Right ventricle myocardium inferior (tissue), 1 donor: ENCODE data around the gene CAPN1. TPM values are rescaled to one million over a fixed set of nuclear protein-coding genes. Genes with fewer than 3 reads are reported as not detected.

Experiments
- ATAC-seq: fragments of 200-7000 bp; cut with Tn5 transposase; one replicate; pipeline ENCODE4 v1.9.1; 2020; ENCODE audit warnings: mild to moderate bottlenecking, moderate library complexity
- DNase-seq: peaks from one replicate; pipeline ENCODE4 v3.0.0; 2021; ENCODE audit errors: missing footprints
- intact Hi-C: fragments of 100-400 bp; cut with DNase I; formaldehyde crosslinking; loops from one replicate; pipeline ENCODE4 v1.11.0; 2022
- total RNA-seq: library from RNA; stranded (reverse); fragmentation: NEBNext Ultra II Directional; extraction: Animal tissue kit (Norgen Biotek cat#: 25700); gene quantifications from one replicate; pipeline ENCODE4 v1.2.1, GENCODE V29; 2021
- donor health status: DM: no; HTN: yes; CAD: no; lungs with severe emphysema.

Gene CAPN1
- total RNA-seq, 1 donor from 2014 or later = 82.9 TPM

DNA sequence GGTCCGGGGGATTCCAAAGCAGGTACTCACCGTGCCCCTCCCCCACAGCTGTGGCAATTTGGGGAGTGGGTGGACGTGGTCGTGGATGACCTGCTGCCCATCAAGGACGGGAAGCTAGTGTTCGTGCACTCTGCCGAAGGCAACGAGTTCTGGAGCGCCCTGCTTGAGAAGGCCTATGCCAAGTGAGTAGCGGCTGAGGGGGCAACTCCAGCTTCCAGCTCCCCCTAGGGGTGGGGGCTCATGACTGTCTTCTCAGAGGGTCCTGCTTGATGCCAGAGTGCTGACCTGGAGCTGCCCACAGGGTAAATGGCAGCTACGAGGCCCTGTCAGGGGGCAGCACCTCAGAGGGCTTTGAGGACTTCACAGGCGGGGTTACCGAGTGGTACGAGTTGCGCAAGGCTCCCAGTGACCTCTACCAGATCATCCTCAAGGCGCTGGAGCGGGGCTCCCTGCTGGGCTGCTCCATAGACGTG, 4.2 kb downstream of the CAPN1 start:
- peak; percentile 73 for DNase-seq
- no peak for ATAC-seq
- intact Hi-C loops = no loop called here

DNA sequence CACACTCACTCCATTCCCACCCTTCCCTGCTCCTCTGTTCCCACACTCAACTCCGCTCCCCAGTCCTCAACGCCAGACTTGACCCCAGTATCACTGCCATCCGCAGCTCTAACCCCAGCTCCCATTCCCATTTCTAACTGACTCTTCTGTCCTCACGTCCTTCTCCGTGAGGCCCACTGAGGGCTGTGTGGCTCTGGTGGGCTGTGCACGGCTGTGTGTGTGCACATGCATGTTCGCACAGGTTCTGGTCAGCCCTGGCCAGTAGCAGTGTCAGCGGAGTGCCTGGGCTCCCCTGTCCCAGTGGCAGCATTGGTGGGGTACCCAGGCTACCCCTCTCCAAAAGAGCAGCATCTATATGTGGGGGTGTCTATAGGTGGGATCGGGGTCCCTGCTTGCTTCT, 5.0 kb downstream of the CAPN1 start:
- intact Hi-C loops = no loop called here

DNA sequence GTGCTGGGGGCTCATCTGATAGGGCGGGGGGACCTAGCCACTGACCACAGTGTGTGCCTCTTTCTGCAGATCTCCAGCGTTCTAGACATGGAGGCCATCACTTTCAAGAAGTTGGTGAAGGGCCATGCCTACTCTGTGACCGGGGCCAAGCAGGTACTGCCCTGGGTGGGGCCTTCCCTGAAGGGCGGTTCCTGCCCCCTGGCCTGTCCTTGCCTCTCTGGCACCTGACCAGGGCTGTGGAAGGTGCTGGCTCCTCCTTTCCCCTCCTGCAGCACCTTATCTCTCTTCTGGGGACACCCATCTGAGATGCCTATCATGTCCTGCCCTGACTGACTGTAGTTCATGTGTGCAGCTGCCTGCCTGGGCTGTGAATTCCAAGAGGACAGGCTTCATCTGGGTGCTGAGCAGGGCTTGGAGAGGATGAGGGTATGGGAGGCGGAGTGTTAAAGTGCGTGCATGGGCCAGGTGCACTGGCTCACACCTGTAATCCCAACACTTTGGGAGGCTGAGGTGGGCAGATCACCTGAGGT, 5.5 kb downstream of the CAPN1 start:
- DNase-seq = no peak
- intact Hi-C loops = no loop called here
- ATAC-seq = no peak

More for the DNA sequence above, 5.0 kb downstream of the CAPN1 start:
- ATAC-seq (no peak), DNase-seq (no peak)

DNA sequence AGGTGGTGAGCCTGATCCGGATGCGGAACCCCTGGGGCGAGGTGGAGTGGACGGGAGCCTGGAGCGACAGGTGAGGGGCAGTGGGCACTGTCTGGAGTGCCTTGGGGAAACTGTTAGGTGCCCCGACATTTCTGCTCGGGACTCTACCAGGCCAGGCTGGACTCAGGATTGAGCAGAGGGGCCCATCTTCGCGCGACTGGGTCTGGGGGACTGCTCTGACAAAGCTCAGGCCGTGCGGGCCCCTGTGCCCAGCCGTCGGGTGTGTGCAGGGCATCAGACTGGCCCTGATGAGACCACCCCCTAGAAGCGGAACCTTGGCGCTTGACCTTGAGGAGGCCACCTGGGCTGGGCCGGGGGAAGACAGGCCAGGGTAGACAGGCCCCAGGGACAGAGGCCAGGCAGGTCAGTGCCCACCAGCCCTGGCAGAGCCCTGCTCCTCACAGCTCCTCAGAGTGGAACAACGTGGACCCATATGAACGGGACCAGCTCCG, 6.3 kb downstream of the CAPN1 start:
- no peak for ATAC-seq
- no peak for DNase-seq
- intact Hi-C loops = no loop called here

DNA sequence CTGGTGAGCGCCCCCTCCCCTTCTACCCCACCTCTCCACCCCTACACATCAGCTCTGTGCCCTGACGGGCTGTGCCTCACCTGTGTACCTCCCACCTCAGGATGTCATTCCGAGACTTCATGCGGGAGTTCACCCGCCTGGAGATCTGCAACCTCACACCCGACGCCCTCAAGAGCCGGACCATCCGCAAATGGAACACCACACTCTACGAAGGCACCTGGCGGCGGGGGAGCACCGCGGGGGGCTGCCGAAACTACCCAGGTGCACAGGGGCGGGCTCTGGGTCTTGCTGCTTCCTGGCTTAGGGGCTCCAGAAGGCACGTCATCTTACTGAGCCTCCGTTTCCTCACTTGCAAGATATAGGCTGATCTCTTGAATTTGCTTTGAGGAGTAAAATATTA, 6.8 kb downstream of the CAPN1 start:
- DNase-seq (no peak), ATAC-seq (no peak)
- intact Hi-C loops = no loop called here

DNA sequence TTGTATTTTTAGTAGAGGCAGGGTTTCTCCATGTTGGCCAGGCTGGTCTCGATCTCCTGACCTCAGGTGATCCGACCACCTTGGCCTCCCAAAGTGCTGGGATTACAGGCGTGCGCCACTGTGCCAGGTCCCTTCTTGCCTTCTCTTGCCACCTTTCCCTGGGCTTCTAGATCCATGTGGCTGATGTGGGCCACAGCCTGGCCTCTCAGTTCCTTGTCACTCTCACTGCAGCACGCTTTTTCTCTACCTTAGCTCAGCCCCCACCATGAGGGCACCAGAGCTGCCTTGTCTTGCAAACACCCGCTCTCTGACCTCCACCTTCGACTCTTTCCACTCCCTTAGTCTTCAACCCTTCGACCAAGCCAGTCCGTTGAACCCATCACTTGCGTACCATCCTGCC, 7.5 kb downstream of the CAPN1 start:
- DNase-seq = no peak
- no peak for ATAC-seq
- intact Hi-C loops = no loop called here

DNA sequence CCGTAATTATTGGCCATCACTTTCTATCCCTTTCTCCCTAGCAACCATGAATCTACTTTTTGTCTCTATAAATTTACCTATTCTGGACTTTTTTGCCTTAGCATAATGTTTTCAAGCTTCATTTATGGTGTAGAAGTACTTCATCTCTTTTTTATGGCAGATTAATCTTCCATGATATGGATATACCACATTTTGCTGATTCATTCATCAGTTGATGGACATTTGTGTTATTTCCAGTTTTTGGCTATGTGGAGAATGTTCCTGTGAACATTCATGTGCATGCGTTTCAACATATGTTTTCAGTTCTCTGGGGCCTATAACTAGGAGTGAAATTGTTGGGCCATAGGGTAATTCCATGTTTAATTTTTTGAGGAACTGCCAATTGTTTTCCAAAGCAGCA, 12.8 kb downstream of the CAPN1 start:
- ATAC-seq (no peak), DNase-seq (no peak)
- intact Hi-C loops = no loop called here

DNA sequence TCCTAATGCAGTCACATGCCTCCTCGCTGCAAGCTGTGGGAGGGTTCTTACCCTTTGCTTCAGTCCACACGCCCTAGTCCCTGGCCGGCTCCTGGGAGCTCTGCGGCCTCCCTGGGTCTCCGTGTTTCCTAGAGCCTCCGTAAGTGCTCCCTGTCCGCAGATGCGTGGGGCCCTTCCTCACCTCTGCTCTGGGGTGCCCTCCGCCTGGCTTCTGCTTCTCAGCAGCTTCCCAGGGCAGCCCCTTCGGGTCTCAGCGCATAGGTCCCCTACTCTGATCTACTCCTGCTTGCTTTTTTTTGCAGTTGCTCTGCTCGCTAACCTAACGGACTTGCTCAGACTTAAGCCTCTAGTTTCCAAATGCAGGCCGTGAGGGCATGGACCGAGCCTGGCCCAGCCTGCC, 22.4 kb downstream of the CAPN1 start:
- DNase-seq (no peak), ATAC-seq (no peak)
- intact Hi-C loops = no loop called here

DNA sequence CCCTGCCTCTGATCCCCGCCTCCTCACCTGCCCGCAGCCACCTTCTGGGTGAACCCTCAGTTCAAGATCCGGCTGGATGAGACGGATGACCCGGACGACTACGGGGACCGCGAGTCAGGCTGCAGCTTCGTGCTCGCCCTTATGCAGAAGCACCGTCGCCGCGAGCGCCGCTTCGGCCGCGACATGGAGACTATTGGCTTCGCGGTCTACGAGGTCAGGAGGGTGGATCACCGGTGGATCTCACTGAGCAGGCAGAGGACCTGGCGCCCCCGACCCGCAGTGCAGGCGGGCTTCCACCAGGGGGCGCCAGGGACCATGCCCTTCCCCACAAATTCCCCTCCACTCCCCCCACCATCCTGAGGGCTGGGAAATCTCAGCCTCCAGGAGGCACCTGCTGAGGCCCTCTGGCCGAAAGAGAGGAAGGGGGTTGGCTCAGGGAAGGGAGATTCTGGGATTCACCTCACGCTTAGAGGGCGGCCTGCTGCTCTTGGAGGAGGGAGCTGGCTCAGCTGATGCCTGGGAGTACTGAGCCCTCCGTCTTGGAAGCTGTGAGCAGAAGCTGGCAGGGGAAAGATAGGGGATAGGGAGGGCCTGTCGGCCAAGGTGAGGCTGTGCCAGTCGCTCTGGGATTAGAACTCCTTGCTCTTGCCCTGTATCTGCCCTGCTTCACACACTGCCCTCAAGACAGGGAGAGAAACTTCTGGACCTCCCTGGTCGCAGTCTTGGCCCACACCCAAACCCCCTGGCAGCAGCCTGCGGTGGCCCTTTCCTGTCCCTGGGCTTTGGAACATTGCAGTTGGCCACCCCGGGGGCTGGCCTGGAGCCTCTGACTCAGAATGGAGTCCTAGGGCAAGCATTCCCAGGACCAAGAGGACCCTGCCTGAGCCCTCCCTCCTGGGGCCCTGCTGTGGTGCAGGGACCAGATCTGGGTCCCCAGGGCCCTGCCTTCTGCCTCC, 23.2 kb downstream of the CAPN1 start:
- DNase-seq = no peak
- intact Hi-C loops = no loop called here
- ATAC-seq = peak; percentile 29

DNA sequence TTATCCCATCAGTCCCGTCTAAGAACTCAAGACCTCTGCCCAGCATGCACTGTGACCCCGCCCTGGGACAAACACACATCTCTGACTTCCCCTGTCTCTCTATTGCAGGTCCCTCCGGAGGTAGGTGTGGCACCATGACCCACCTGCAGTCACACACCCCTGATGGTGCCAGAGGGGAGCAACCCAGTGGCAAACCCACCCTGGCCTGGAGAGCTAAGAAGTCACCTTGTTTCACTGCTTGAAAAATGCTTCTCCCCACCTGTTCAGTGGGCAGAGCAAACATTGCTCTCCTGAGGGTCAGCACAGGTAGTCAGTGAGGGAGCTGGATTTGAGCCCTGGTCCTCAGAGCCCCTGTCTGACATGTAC, 23.9 kb downstream of the CAPN1 start:
- ATAC-seq = no peak
- DNase-seq = no peak
- intact Hi-C loops = no loop called here

DNA sequence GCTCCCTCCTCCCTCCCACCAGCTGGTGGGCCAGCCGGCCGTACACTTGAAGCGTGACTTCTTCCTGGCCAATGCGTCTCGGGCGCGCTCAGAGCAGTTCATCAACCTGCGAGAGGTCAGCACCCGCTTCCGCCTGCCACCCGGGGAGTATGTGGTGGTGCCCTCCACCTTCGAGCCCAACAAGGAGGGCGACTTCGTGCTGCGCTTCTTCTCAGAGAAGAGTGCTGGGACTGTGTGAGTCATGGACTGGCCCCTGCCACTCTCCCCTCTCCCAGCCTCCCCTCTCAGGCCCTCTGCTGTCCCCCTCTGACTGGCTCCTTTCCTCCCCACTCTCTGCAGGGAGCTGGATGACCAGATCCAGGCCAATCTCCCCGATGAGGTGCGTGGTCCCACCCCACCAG, 24.7 kb downstream of the CAPN1 start:
- DNase-seq (no peak), ATAC-seq (no peak)
- intact Hi-C loops = no loop called here

DNA sequence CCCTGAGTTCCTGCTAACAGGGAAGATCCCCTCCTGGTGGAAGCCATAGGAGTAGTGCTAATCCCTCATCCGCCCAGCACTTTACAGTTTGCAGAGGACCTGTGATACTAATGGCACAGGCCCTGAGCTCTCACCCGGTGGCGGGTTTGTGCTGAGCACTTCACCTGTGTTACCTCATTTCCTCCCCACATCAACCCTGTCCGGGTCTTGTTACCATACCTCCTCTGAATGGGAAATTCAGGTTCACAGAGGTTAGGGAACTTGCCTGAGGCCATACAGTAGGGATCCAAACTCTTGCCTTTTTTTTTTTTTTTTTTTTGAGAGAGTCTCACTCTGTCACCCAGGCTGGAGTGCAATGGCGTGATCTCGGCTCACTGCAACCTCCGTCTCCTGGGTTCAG, 25.2 kb downstream of the CAPN1 start:
- intact Hi-C loops = no loop called here
- no peak for DNase-seq
- ATAC-seq = no peak

DNA sequence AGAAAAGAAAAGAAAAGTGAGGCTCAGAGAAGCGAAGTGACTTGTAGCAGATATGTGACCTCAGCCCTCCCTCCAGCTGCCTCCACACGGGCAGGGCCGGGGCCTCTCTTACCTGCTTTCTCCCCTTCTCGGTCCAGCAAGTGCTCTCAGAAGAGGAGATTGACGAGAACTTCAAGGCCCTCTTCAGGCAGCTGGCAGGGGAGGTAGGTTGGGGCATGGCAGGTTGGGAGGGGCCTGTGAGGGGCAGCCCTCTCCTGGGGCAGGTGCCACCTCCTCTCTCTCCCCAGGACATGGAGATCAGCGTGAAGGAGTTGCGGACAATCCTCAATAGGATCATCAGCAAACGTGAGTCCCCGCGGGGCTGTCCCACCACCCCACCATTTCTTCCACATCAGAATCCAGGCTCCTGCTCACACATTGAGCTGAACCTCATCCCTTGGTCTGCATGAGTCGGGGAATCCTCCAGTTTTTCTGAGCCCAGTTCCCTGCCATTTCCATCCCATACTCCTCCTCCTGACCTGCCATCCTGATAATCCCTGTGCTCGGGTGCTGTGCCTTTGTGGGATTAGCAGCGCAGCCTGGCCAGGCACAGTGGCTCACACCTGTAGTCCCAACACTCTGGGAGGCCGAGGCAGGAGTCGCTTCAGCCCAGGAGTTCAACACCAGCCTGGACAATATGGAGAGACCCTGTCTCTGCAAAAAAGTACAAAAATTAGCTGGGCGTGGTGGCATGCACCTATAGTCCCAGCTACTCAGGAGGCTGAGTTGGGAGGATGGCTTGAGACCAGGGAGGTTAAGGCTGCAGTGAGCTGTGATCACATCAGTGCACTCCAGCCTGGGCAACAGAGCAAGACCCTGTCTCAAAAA, 26.4 kb downstream of the CAPN1 start:
- DNase-seq (no peak), ATAC-seq (no peak)
- intact Hi-C loops = no loop called here

DNA sequence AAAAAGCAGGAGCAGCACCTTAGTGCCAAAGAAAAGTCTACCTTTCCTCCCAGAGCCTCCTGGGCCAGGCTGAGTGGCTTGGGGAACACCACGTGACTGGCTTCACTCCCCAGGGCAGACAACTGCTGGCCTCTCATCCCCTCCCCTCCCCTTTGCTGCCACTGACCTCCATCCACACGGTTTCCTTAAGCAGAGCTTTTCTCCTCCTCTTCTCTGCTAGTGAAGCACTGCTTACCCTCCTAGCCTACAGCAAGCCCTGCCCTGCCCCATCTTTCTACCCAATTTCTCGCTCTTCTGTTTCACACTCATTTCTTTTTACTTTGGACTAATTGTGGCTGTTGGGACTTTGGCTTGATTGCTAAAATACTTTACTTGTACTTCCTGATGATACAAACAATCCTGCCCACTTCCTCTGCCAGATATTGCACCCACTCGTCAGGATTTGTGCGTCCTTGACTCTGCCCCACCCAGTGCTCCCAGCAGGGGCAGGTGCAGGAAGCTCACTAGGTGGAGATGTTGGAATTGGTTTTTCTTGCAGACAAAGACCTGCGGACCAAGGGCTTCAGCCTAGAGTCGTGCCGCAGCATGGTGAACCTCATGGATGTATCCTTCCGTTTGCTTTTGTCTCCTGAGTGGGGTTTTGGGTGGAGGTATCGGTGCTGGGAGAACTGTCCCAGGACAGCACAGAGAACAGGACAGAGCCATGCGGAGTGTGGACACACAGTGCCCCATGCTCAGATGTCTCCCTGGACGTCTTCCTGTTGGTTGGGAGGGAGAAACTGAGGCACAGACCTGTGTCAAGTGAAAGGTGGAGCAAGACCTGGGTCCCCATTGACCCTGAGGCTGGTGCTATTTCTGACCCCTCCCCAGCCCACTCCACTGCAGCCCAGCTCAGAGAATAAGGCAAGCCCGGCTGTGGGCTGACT, 27.3 kb downstream of the CAPN1 start:
- intact Hi-C loops = no loop called here
- DNase-seq (no peak), ATAC-seq (no peak)

DNA sequence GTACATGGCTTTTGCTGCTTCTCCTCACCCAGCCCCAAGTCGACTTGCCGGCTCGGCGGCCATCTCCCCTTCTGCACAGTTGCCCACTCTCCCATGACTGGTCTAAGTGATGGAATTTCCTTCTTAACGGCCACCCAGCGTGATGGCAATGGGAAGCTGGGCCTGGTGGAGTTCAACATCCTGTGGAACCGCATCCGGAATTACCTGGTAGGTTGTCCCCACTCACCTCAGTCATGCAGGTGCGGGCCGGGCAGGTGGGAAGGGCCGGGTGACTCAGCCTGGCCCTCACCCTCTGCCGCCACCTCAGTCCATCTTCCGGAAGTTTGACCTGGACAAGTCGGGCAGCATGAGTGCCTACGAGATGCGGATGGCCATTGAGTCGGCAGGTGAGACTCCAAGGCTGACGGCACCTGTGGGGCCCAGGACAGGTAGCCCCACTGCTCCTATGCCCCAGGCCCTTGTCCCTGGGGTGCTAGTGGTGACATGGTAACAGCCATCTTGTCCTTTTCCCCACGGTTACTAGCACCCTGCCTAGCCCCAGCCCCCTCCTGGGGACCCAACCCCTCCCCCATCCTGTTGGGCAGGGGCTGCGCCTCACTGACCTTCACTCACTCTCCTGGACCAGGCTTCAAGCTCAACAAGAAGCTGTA, 28.1 kb downstream of the CAPN1 start:
- intact Hi-C loops = no loop called here
- DNase-seq (no peak), ATAC-seq (no peak)

DNA sequence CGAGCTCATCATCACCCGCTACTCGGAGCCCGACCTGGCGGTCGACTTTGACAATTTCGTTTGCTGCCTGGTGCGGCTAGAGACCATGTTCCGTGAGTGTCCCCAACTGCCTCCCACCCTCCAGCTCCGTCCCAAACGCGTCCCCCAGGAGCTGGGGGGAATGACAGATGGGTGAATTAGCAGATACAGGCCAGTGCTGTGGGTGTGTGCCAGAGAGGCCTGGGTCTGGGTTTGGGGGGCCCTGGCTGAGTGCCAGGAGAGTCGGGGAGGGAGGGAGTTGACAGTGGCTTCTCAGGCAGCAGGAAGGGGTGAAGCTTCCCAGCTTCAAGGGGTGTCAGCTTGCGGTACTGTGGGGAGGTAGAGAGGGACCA, 28.6 kb downstream of the CAPN1 start:
- DNase-seq (no peak), ATAC-seq (no peak)
- intact Hi-C loops = no loop called here

DNA sequence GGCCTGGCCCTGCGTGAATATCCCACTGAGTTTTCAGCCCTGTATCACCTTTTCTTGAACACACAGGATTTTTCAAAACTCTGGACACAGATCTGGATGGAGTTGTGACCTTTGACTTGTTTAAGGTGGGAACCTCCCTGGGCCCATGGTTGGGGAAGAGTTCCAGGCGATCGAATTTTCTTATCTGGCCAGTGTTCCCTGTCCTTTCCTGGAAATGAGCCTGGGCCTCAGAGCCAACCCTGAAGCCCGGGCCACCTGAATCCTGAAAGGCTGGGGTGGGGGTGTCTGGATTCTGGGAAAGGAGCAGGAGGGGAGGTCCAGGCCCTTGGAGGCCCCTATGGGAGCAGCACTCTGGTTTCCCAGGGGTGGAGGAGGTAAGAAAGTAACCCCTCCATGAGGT, 29.0 kb downstream of the CAPN1 start:
- intact Hi-C loops = no loop called here
- ATAC-seq (no peak), DNase-seq (no peak)
